Neural cell (in vitro differentiated cells): Measurements from ENCODE around the gene MFF.

Experiments
- CTCF ChIP-seq: fragments of 450-650 bp; IDR thresholded peaks from 2 replicates; pipeline ENCODE4 v1.5.1; 2014; ENCODE audit warnings: antibody characterized with exemption, mild to moderate bottlenecking, moderate library complexity; ENCODE audit not compliant: poor library complexity, severe bottlenecking
- EP300 ChIP-seq: fragments of 450-650 bp; conservative IDR thresholded peaks from 2 replicates; pipeline ENCODE4 v1.6.1; 2014; ENCODE audit warnings: antibody characterized with exemption, mild to moderate bottlenecking, moderate library complexity; ENCODE audit not compliant: poor library complexity, severe bottlenecking
- EZH2 ChIP-seq: fragments of 200-600, 300-800 bp; shearing (Covaris generic), sonication (generic); IDR thresholded peaks from 2 replicates; pipeline ENCODE4 v1.6.1; 2014; ENCODE audit warnings: antibody characterized with exemption, low read length, borderline replicate concordance, mild to moderate bottlenecking; ENCODE audit not compliant: insufficient read depth, poor library complexity, severe bottlenecking
- REST ChIP-seq: IDR thresholded peaks from 2 replicates; pipeline ENCODE4 v1.6.1; 2012; ENCODE audit warnings: borderline replicate concordance
- SMC3 ChIP-seq: fragments of 450-650 bp; conservative IDR thresholded peaks from 2 replicates; pipeline ENCODE4 v1.6.1; 2014; ENCODE audit warnings: antibody characterized with exemption, mild to moderate bottlenecking, moderate library complexity; ENCODE audit not compliant: poor library complexity

- TF ChIP-seq CTCF (no peak), EP300 (no peak), EZH2 (no peak), SMC3 (no peak), REST (no peak)
Observed at GRCh38 chr2:227347117-227347516, 22.1 kb downstream of the MFF start.
